ENCODE measurements around the gene ABCA7. TPM values are rescaled to one million over a fixed set of nuclear protein-coding genes. Genes with fewer than 3 reads are reported as not detected.

The ABCA7 gene, protein sequence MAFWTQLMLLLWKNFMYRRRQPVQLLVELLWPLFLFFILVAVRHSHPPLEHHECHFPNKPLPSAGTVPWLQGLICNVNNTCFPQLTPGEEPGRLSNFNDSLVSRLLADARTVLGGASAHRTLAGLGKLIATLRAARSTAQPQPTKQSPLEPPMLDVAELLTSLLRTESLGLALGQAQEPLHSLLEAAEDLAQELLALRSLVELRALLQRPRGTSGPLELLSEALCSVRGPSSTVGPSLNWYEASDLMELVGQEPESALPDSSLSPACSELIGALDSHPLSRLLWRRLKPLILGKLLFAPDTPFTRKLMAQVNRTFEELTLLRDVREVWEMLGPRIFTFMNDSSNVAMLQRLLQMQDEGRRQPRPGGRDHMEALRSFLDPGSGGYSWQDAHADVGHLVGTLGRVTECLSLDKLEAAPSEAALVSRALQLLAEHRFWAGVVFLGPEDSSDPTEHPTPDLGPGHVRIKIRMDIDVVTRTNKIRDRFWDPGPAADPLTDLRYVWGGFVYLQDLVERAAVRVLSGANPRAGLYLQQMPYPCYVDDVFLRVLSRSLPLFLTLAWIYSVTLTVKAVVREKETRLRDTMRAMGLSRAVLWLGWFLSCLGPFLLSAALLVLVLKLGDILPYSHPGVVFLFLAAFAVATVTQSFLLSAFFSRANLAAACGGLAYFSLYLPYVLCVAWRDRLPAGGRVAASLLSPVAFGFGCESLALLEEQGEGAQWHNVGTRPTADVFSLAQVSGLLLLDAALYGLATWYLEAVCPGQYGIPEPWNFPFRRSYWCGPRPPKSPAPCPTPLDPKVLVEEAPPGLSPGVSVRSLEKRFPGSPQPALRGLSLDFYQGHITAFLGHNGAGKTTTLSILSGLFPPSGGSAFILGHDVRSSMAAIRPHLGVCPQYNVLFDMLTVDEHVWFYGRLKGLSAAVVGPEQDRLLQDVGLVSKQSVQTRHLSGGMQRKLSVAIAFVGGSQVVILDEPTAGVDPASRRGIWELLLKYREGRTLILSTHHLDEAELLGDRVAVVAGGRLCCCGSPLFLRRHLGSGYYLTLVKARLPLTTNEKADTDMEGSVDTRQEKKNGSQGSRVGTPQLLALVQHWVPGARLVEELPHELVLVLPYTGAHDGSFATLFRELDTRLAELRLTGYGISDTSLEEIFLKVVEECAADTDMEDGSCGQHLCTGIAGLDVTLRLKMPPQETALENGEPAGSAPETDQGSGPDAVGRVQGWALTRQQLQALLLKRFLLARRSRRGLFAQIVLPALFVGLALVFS (N-terminal part only)
- total RNA-seq, result 1.9 TPM
- polyA plus RNA-seq, result 5.9 TPM

DNA sequence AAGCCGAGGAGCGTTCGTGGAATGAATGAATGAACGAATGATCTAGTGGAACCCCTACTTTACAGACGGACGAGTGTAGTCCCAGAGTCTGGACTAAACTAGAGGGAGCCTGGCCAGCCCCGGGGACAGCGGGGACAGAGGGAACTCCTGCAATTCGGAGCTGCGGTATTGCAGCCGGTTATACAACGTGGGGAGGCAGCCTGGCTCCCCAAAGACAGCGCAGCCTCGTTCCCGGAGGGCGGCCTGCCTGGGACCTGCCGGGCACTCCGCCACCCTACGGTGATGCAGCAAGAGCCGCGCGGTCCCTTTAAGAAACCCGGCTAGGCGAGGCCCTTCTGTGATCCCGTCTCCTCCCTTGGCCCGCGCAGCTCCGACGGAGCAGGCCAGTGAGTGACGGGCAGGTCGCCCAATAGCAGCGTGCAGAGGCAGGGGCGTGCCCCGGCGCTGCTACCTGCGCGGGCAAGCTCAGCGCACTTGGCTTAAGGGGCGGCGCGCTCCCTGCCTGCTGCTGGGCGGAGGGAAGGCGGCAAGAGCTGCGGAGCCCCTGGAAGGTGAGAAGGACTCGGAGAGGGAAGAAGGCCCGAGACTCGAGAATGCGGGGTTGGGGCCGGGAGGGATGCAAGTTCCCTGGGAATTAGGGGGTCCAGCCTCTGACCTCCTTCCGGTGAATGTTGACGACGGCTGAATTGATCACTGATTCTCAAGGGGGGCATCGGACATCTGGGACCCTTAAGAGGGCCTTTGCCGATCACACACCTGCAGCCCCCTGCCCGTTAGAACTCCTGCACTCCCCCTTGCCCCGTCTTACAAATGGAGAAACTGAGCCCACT is at the start of gene ABCA7:
Gene ABCA7 (plus strand): TSS at position 462 of the 830 bp plus-strand sequence. CDS start 1,255 bp downstream, outside the sequence.
- WGBS, result under 1% methylated on average over 56 of the region's 56 CpGs

DNA sequence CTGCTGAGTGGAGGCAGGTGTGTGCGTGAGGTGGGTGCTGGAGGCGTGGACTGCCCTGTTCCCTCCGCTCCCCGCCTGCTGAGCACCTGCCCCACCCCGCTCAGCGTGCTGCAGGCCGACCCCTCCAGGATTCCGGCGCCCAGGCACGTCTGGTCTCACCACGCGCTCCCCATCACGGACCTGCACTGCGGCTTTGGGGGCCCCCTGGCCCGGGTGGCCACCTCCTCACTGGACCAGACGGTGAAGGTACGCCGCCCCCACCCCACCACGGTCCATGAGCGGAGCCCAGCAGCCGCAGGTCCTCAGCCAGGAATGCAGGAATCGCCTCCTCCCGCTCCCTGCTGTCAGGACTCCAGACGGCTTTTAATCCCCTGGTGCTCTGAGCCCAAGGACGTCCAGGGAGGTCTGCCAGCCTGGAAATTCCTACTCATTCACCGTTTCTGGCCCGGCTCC is 49.8 kb upstream of the ABCA7 start:
- H3K4me3 ChIP-seq (ENCODE audit: low read depth, low read length), result no peak overlapping the region
- no peak for DNase-seq (ENCODE audit: extremely low spot score)
- H3K4me1 ChIP-seq (ENCODE audit: insufficient read depth), result no peaks in the 10 kb centered on the region
- no peak overlapping the region for H3K27ac ChIP-seq (ENCODE audit: low read depth)
- peaks cover 2% of the 10 kb centered on the region for H3K36me3 ChIP-seq (ENCODE audit: insufficient read depth)
- WGBS, result 66% methylated on average over 27 of the region's 27 CpGs

More for the DNA sequence above, at the start of gene ABCA7:
- DNase-seq (ENCODE audit: extremely low spot score), result peak; percentile 89
- Histone ChIP-seq H3K4me1 (ENCODE audit: insufficient read depth) (no peaks in the 10 kb centered on the region), H3K36me3 (ENCODE audit: insufficient read depth) (no peaks in the 10 kb centered on the region), H3K4me3 (ENCODE audit: low read depth, low read length) (peak within 1 kb of the TSS; percentile 37), H3K27ac (ENCODE audit: low read depth) (no peak within 1 kb of the TSS)

- H3K36me3 ChIP-seq (ENCODE audit: insufficient read depth), result peaks cover 2% of the 10 kb centered on the region
- no peak overlapping the region for H3K4me3 ChIP-seq (ENCODE audit: low read depth, low read length)
- WGBS, result 92% methylated on average over 23 of the region's 23 CpGs
- H3K4me1 ChIP-seq (ENCODE audit: insufficient read depth), result no peaks in the 10 kb centered on the region
- H3K27ac ChIP-seq (ENCODE audit: low read depth), result no peak overlapping the region
- DNase-seq (ENCODE audit: extremely low spot score), result no peak
These were observed 49.2 kb upstream of the ABCA7 start for GRCh38 chr19:990746-991145.

DNA sequence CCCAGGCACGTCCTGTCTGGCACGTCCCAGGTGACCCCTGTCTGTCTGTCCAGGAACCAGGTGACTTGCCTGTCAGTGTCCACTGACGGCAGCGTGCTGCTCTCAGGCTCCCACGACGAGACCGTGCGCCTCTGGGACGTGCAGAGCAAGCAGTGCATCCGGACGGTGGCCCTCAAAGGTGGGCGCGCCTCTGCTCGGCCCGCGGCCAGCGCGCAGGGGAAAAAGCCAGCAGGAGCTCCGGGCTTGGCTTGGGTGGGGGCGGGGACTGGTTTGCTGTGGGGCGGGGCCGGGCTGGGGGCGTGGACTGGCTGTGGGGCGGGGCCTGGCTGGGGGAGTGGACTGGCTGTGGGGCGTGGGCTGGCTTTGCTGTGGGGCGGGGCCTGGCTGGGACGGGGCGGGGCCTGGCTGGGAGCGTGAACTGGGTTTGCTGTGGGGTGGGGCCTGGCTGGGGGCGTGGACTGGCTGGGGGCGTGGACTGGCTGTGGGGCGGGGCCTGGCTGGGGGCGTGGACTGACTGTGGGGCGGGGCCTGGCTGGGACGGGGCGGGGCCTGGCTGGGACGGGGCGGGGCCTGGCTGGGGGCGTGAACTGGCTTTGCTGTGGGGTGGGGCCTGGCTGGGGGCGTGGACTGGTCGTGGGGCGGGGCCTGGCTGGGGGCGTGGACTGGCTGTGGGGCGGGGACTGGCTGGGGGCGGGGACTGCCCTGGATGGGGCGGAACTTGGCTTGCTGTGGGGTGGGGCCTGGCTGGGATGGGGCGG is 48.6 kb upstream of the ABCA7 start:
- no peak for DNase-seq (ENCODE audit: extremely low spot score)
- 90% methylated on average over 45 of the region's 47 CpGs for WGBS
- H3K4me3 ChIP-seq (ENCODE audit: low read depth, low read length), result no peak overlapping the region
- peaks cover 2% of the 10 kb centered on the region for H3K36me3 ChIP-seq (ENCODE audit: insufficient read depth)
- no peak overlapping the region for H3K27ac ChIP-seq (ENCODE audit: low read depth)
- H3K4me1 ChIP-seq (ENCODE audit: insufficient read depth), result no peaks in the 10 kb centered on the region

DNA sequence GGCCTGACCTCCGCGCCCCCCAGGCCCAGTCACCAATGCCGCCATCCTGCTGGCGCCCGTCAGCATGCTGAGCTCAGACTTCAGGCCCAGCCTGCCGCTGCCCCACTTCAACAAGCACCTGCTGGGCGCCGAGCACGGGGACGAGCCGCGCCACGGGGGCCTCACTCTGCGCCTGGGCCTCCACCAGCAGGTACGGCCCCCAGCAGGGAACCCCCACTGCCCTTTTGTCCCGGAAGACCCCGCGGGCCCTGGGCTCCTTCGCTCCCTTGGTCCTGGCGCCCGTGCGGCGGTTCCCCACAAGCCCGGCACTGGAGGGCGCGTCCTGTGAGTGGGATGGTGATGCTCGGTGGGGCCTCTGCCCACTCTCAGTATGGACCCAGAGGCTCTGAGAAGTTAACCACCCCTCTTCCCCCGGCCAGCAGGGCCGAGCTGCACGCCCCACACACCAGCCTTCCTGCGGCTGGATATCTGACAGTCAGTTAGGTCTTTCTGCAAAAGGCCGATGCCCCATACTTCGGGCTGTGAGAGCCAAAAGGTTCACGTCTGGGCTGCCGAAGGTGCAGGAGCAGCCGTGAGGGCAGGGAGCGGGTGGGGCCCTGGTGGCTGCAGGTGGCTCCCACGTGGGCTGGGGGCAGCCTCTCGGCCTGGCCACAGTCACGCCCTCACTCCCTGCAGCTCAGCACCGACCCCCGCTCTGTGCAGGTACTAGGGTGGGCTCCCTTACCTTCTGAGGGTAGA is 47.8 kb upstream of the ABCA7 start:
- Histone ChIP-seq H3K4me1 (ENCODE audit: insufficient read depth) (no peaks in the 10 kb centered on the region), H3K4me3 (ENCODE audit: low read depth, low read length) (no peak overlapping the region), H3K27ac (ENCODE audit: low read depth) (no peak overlapping the region), H3K36me3 (ENCODE audit: insufficient read depth) (peaks cover 2% of the 10 kb centered on the region)
- 93% methylated on average over 42 of the region's 42 CpGs for WGBS
- no peak for DNase-seq (ENCODE audit: extremely low spot score)

DNA sequence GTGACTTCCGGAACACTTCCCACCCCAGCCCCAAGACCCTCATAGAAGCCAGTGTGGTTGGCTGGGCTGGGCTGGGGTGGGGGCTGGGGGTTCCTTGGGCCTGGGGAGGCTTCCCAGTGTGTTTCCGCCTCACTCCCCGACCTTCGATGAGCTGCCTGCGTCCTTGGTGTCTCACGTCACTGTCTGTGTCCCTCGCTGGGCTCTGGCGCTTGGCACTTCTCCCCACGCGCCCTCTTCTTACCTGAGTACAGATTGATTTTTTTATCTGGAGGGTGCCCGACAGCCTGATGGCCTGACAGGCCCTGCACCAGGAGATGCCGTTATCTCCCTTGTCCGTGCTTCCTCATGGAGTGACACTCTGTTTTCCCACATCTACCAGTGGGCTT is 47.2 kb upstream of the ABCA7 start:
- Histone ChIP-seq H3K36me3 (ENCODE audit: insufficient read depth) (peaks cover 2% of the 10 kb centered on the region), H3K4me3 (ENCODE audit: low read depth, low read length) (no peak overlapping the region), H3K27ac (ENCODE audit: low read depth) (no peak overlapping the region), H3K4me1 (ENCODE audit: insufficient read depth) (no peaks in the 10 kb centered on the region)
- DNase-seq (ENCODE audit: extremely low spot score), result no peak
- WGBS, result 93% methylated on average over 13 of the region's 13 CpGs

DNA sequence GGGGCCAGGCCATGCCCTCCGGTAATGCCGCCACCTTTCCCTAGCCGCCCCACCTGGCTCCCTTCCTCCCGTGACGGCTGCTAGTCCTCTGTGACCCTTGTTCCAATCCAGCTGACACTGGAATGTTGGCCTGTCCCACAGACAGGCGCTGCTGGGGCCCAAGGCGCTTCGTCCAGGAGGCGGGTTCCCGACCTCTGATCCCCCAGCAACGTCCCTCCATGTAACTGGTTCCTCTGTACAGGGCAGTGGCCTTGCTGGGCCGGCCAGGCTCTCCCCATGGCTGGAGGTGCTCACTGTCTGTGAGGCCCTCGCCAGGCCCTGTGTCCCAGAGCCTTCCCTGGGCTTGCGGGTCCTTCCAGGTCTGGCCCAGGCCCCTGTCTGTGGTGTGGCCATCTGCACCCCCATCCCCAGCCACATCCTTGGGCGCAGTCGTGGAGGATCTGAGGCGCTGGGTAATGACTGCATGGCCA is 46.5 kb upstream of the ABCA7 start:
- H3K4me1 ChIP-seq (ENCODE audit: insufficient read depth), result no peaks in the 10 kb centered on the region
- H3K4me3 ChIP-seq (ENCODE audit: low read depth, low read length), result no peak overlapping the region
- no peak for DNase-seq (ENCODE audit: extremely low spot score)
- WGBS, result 89% methylated on average over 17 of the region's 17 CpGs
- H3K27ac ChIP-seq (ENCODE audit: low read depth), result no peak overlapping the region
- H3K36me3 ChIP-seq (ENCODE audit: insufficient read depth), result peaks cover 2% of the 10 kb centered on the region

- H3K27ac ChIP-seq (ENCODE audit: low read depth), result no peak overlapping the region
- WGBS, result 88% methylated on average over 43 of the region's 43 CpGs
- H3K36me3 ChIP-seq (ENCODE audit: insufficient read depth), result peaks cover 2% of the 10 kb centered on the region
- H3K4me3 ChIP-seq (ENCODE audit: low read depth, low read length), result no peak overlapping the region
- no peak for DNase-seq (ENCODE audit: extremely low spot score)
- no peaks in the 10 kb centered on the region for H3K4me1 ChIP-seq (ENCODE audit: insufficient read depth)
These were observed 46.0 kb upstream of the ABCA7 start for GRCh38 chr19:993831-994393.

DNA sequence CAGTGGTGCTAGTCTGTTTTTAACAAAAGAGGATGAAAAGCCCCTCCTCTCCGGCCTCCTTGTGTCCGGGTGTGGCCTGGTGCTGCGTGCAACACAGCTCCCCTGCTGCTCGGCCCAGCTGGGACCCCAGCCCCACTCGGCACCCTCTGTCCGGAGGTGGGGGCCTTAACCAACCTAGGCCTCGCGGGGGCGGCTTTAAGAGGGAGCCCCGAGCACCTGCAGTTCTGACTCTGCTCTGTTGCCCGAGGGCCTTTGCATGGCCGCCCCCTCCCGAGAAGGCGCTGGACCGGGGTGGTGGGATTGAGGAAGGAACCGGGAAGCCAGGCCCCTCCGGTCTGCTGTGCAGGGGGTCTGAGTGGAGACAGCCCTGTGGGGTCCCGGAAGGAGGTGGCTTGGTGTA is 45.4 kb upstream of the ABCA7 start:
- H3K36me3 ChIP-seq (ENCODE audit: insufficient read depth), result peaks cover 2% of the 10 kb centered on the region
- DNase-seq (ENCODE audit: extremely low spot score), result no peak
- H3K4me1 ChIP-seq (ENCODE audit: insufficient read depth), result no peaks in the 10 kb centered on the region
- no peak overlapping the region for H3K4me3 ChIP-seq (ENCODE audit: low read depth, low read length)
- no peak overlapping the region for H3K27ac ChIP-seq (ENCODE audit: low read depth)
- WGBS, result 93% methylated on average over 18 of the region's 18 CpGs

GRCh38 chr19:995051-995827 is 44.7 kb upstream of the ABCA7 start:
- no peak for DNase-seq (ENCODE audit: extremely low spot score)
- Histone ChIP-seq H3K4me3 (ENCODE audit: low read depth, low read length) (no peak overlapping the region), H3K27ac (ENCODE audit: low read depth) (no peak overlapping the region), H3K36me3 (ENCODE audit: insufficient read depth) (peaks cover 2% of the 10 kb centered on the region), H3K4me1 (ENCODE audit: insufficient read depth) (no peaks in the 10 kb centered on the region)
- 78% methylated on average over 26 of the region's 26 CpGs for WGBS
